Fibroblast of peridontal ligament (primary cell): ENCODE results near the gene PDE4D.
A peak's percentile ranks its signal among the peaks of the same experiment; 100 is the strongest.

Experiments
- DNase-seq: peaks from one replicate; pipeline ENCODE4 v3.0.0-alpha.2; 2010; ENCODE audit errors: extremely low read depth

The PDE4D gene

DNA sequence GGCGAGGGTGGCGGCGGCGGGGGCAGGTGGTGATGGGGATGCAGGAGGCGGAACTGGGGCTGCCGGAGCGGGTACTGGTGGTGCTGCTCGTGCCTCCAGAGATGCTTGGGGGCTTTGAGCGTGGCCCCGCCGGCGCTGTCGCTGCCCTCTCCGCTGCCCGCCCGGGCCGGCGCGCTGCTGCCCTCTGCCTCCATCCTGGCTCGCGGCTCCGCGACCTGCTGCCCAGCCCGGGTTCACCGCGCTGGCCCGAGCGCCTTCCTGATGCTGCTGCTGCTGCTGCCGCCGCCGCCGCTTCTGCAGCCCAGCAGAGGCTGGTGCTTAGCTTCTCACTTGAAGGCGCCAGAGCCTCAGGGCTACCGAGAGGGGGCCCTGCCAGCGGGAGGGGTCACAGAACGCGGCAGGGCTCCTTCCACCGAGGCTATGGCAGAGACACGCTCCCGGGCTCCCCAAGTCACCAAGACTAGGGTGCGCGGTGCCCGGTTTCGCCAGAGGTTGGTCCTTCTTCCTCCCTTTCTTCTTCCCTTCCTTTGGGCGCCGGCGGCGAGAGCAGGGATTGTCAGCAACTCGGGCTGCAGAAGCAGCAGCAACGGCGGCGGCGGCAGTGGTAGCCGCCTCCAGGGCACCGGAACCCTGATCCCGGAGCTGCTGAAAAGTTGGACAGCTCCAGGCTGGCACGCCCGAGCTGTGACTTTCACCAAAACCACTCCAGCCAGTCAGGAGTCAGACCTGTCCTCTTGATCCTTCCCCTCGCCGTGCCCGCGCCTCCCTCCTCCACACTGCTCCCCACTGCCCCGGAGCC lies at the start of gene PDE4D:
TSS of gene PDE4D (minus strand) at position 298 of the 799 bp plus-strand sequence.
- peak; percentile 63 for DNase-seq

DNA sequence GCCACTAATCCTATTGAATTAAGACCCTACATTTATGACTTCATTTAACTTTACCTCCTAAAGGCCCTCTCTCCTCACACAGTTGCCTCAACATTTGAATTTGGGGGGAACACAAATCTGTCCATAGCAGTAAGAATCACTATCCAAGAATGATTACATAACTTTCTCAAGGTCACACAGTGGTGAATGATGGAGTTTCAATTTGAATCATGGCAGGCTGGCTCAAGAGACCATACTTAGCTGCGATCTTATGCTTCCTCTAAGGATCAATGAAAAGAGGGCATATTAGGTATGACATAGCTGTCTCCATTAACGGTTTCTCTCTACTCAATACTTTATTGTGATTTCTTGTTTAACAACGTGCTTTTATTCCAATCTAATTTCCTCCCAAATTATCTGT lies 44.1 kb upstream of the PDE4D start:
- DNase-seq: no peak

DNA sequence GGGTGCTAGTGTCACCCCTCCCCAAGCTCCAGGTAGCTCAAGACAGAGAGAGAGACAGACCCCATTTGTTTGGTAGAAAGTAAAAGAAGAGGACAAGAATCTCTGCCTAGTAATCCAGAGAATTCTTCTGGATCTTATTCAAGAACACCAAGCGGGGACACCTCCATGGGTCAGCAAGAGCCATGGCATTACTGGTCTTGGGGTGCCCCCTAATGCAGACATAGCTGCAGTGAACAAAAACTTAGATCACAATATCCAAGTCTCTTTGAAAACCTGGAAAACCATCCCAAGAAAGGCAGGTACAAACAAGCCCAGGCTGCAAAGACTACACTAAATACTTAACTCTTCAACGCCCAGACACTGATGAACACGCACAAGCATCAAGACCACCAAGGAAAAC lies 29.9 kb upstream of the PDE4D start:
- peak; percentile 5 for DNase-seq

DNA sequence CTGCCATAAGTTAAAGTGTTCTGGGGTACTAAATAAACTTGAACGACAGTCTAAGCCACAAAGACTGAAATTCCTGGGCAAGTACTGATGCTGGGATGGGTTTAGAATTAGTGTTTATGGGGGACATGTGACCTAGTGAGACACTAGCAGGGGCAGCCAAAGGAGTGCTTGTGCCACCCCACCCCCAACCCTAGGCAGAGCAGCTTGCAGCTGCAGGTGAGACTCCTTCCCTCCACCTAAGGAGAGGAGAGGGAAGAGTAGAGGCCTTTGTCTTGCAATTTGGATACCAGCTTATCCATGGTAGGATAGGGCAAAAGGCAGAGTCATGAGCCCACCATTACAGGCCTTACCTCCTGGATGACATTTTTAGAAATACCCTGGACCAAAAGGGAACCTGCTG lies 28.7 kb upstream of the PDE4D start:
- no peak for DNase-seq

DNA sequence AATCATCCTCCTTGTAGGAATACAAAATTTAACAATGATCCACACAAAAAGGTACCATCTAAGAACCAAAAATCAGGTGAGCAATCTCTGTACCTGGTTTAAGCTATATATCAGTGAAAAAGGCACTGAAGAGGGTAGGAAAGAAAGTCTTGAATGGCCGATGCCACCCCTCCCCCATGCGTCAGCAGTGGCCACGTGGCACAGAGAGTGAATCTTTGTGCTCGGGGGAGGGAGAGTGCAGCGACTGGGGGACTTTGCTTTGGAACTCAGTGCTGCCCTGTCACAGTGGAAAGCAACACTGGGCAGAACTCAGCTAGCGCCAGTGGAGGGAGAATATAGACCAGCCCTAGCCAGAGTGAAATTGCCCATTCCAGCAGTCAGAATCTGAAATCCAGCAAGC lies 28.3 kb upstream of the PDE4D start:
- DNase-seq: no peak

DNA sequence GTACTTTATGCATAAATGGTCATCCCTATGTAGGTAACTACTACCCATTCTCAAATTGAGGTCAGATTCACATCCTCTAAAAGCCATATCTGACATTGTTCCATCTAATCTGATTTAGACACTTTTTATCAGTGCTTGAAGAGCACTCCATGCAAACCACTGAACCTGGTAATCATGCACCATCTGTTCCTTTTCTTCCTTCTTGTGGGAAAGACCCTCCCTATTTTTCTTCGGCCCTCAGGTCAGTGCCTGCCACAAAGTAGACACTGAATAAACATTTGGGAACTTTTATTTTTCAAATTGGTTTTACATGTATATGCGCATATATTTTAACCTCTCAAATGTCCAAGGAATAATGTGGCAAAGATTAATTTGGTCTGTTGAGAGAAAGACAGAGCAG lies 26.0 kb upstream of the PDE4D start:
- no peak for DNase-seq

DNA sequence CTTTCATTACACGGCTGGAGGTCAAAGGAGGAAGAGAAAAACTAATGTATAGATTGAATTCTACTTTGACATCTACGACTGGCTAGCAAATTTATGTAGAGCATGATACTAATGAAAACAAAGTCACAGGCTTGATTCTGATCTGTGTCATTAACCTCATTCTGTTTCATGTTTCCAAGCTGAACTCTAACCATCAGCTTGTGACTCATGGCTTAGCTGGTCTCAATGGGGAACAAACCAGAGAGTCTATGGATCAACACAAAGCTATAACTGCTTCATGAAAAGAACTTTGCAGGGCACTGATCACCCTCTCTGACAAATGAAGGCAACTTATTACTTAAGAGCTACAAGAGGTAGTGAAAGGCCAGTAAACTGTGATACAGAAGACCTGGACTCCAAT lies 23.6 kb upstream of the PDE4D start:
- DNase-seq: no peak

DNA sequence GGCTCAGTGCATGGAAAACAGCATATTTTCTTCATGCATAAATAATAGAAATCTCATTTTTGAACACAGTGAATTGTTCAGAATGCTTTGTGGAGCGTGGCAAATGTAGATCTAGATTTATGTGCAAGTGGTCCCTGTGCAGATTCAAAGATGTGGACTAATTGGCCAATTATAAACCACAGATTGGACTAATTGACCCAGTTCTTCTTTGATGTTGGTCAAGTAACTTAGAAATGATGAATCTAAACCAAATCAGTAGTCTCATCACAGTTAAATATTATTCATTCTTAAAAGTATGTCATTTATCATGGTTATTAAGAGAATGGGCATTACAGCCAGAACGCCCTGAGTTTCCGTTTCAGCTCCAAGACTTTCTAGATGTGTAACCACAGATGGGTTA lies 11.7 kb upstream of the PDE4D start:
- DNase-seq: no peak

DNA sequence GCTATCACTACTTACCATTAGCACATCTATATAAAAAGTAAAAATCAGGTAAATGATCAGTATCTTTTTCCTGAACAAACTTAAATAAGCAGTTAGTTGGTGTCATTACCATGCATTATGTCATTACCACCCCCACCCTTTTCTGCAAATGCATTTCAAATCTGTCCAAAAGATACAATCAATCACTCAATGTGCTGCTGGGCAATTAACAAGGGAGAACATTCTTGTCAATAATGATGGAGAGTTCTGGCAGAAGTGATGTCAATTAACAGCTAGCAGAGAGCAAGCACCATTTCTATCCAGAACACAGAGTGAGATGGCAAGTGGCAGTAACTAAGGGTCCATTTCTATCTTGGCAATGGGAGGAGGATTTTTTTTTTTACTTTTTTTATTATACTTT lies 3.5 kb upstream of the PDE4D start:
- no peak for DNase-seq

DNA sequence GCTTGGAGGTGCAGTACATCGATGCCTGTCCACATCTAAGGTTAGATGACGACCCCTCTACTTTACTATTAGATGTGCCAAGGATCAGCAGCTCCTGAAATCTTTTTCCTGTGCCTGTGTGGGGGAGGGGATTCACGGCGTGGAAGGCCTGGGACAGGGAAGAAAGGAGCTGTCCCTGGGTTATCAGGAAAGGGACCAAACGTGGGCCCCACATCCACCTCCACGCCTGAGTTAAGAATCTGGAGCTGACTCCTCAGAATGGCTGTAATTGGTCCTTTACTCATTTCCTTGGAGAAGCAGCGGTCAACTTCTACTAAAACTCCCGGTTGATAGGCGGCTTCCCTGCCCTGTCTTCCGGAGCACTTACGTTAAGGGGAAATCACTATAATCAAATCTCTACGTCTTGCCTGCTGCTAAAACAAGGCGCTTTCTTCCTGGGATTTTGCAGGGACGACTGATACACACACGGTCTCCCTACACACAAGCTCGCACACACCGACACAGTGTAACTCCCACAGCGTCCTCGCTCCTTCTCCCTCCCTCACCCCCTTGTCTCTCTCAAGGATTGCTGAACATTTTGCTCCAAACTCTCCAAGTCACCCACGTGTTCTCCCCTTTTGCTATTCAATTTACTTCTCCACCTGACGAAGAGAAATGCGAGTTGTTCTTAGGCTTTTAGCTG lies 1.4 kb downstream of the PDE4D start:
- DNase-seq: no peak

DNA sequence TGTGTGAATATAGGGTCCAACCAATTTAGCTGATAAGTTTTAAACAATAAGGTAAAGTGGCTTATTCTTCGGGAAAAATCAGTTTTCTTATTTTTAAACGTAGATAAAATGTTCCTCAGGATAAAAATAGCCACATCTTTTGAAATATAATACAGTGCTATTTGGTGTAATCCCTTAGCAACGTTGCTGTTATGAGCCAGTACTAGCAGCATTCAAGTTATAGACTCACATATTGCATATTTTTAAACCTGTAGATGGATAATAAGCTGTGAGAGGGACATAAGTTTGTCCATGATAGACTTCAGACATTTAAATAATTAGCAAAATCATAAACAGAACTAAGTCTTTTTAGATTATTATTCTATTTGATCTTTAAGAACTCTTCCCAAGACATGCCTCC lies 6.3 kb downstream of the PDE4D start:
- peak; percentile 17 for DNase-seq

DNA sequence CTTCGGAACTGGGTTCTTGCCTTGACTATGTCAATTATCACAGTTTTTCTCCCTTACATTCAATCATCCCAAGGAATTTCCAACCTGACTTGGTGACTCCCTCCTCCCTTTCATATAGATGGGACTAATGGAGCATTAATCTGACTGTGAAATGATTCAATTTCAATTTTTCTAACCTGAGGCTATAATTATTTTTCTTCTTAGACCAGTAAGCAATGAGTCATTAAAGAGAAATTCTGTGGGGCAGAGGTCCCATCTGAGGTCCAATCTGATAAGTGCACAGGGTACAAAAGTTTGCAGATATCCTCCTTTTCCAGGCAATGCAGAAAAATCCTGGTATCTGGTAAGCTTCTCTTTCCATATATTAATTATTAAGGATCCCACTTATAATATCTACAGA lies 18.9 kb downstream of the PDE4D start:
- DNase-seq: no peak

DNA sequence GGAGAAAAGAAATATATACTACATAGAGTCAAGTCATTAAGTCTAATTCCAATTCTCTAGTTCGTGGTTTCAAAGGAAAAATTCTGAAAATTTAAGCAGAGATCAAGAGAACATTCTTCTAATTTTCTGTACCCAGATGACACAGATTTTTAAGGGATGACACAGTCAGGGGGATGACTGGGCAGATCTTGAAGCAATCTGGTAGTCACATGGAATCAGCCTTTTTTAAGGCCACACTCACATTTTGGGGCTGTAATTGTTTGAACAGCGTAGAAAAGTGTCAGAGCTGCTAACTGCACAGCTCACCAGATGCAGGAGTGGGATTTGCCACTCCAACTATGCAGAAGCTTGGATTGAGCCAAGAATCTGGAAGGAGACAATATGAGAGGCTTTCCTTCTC lies 20.4 kb downstream of the PDE4D start:
- DNase-seq: peak; percentile 85

DNA sequence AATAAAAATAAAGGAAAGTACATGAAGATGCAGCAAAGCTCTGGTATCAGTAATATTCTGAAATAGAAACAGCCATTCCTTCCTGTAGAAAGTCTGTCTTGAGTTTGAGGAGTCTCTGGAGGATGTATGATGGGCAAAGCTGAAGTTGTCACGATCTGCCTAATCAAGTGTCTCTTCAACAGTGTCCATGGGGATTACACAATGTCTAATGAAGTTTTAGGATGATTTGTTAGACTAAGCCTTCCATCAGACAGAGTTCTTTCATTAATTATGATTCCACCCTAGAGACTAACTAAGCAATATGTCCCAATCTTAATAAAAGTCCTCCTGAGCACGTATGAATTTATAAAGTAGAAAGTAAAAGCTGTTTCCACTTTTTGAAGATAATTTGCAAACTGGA lies 26.9 kb downstream of the PDE4D start:
- DNase-seq: no peak

DNA sequence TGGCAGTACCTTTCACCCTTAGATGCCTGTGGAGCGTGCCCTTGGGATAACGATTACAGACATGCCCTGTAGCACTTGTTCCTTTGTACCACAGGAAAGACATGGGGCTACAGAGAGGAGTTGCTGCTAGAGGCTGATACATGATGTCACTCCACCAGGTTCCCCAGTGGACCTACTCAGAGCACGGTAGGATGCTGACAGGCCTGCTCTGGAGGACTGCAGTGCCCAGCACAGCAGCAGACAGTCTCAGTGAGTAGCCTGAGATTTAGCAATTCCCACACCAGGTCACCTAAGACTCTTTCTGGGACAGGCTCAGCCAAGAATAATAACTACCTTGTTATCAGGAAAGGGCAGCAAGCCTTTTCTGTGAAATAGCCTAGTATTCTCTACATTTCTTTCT lies 28.8 kb downstream of the PDE4D start:
- DNase-seq: no peak

DNA sequence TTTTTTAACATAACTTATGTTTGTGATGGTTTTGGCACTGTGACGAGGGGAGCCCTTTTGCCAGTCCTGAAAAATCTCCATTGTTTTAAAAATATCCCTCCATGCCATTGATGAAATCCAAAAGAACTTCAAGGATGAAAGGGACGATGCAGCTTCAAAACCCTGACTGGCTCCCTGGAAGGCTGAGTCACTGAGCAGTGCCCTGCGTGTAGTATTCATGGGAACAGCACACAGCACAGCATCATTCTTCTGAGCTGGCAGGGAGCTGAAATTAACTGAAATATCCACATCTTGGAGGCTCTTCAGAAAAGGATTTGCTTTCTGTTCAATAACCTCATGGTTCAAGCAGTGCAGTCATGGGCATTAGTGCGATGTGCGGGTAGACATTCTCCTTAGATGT lies 29.7 kb downstream of the PDE4D start:
- DNase-seq: peak; percentile 26

DNA sequence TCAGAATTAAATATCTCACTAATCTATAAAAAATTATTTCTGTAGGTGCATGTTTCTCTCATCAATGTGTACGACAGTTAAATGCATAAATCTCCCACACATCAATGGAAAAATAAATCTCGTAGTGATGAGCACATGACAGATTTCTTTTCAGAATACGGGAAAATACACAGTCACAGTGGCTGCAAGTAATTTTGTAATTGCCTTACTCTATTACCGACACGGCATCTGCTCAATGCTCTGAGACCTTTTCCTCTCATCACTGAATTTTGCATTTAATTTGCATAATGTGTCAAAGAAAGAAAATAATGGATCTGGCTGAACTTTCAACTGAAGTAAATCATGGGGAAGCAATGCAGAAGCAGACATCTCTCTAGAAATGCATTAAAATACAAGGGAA lies 37.2 kb downstream of the PDE4D start:
- DNase-seq: no peak

DNA sequence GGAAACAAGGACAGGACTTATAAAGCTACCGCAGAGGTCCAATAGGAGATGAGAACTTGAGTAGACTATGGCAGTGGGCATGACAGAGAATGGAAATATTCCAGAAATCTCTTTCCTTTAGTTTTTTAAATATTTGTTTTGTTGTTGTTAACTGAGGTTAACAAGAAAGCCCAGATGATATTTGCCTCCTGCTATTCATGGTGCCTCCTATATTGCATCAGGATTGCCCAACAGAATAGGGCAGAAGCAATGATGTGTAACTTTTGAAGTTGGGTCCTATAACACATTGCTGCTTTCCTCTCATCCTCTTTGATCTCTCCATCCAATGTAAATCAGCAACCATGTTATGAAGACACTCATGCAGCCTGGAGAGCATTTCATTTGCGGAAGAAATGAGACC lies 42.8 kb downstream of the PDE4D start:
- DNase-seq: no peak

DNA sequence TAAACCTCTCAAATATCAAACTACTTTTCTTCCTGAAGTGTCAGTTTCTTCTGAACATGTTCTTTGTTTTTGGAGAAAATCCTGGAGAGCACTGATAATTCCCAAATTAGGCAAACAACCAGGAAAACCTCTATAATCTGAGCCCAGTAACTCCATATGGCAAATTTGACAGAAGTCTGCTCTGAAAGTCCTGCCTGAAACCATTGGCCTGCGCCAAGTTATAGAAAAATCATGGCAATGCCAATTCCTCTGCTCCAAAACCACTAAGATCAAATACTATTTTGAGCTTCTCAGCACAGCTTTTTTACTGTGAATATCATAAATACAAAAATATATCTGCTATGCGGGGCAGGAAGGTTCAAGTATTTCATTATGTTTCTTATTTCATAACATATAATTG lies 45.9 kb downstream of the PDE4D start:
- no peak for DNase-seq

DNA sequence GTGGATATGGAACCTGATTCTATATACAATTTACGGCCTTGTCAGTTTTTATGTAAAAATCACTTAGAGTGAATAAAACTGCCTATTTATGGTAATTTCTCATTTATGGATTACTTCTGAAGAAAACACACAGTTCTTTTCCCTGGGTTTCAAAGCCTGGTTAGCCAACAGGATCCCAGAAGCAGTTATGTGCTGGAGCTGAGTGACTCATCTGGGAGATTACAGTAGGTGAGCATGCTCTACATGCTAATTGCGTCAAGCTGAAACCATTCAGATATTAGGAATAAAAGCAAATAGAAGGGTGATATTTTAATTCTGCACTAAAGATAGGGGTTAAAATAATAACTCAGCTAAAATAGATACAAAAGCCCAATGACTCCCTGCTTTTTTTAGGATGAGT lies 47.8 kb downstream of the PDE4D start:
- DNase-seq: no peak

DNA sequence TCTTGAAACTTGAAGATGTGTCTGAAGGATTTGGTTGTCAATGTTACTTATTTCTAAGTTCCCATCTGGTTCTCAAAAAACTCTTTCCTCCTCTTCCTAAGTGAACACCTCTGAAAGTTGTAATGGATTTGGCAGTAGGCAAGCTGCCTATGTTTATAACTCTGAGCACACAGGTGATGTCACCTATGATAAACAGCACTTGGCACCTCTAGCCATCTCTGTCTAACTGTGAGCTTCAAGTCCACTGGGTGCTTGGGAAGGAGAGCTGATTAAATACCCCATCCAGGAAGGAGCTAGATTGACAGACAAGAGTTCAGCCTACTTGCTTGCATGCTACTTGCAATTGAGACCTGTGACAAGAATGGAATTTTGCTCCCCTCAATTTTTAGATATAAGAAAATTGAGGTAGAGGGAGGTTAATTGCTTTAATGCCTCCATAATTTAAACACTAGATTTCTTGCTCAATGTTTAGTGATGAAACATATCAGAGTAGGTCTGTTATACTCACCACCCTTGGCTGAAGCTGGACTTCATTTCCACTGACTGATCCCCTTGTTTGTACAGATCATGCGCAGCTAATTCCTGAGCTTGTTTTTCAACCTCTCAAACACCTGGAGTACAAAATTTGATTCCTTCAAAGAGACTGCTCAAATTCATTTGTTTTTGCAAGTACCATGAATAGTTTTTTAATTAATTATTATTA lies 49.9 kb downstream of the PDE4D start:
- DNase-seq: no peak

DNA sequence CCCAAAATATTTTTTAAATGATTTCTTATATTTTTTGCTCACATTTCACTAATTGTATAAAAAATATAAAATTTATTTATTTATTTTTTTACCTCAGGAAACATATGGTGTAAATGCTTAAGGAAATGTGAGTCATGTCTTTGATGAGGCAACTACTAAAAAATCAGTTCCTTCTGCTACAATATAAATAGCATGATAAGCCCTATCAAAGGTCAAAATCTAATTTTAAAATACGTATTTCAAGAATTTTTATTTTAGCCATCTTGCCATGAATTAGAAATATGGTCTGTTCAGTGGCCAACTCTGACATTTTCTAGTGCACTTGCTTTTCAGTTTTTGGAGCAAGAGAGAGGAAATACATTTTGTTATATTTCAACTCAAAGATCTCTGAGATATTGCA lies 50.5 kb downstream of the PDE4D start:
- peak; percentile 32 for DNase-seq

DNA sequence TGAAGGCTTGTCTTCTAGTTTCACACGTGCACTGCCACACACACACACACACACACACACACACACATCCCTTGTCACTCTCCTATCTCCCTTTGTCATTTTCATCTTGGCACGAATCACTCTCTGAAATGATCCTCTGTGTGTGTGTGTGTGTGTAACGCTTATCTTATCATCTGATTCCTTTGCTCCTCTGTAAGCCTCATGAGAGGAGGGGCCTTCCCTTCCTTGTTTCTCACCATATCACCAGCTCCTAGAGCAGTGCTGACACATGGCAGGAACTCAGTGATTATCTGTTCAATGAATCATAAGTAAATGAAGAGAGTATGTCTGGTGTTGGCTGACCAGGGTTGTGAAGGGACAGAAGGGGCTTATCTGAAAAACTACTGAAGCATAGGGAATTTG lies 53.3 kb downstream of the PDE4D start:
- no peak for DNase-seq
